Gastrocnemius medialis (tissue), 4 donors: ENCODE measurements around the gene OR52E1. TPM values are rescaled to one million over a fixed set of nuclear protein-coding genes. Genes with fewer than 3 reads are reported as not detected.

ENCODE experiments used
- ATAC-seq, 2 donors: fragments of 150-250 bp; one replicate each; pipeline ENCODE4 v1.9.1; 2016
- DNase-seq, 2 donors: peaks; one replicate each; pipeline ENCODE4 v3.0.0-alpha.2; 2019
- H3K27ac ChIP-seq, 4 donors: fragments of 200-600 bp; sonication (generic); 1 replicate in 1 of 4; 2 replicates in 3 of 4; pipeline ENCODE4 v1.5.1; 2016 to 2018; ENCODE audit warnings: mild to moderate bottlenecking in 2 of 4, moderate library complexity in 1 of 4
- H3K27me3 ChIP-seq, 3 donors: fragments of 200-600 bp; sonication (generic) in 2 of 3; 1 replicate in 1 of 3; 2 replicates in 2 of 3; pipeline versions ENCODE4 v1.5.1 to v1.6.0; 2016 to 2019; ENCODE audit warnings: mild to moderate bottlenecking in 1 of 3, moderate library complexity in 1 of 3
- H3K36me3 ChIP-seq, 2 donors: fragments of 200-600 bp; sonication (generic) in 1 of 2; one replicate each; pipeline ENCODE4 v1.5.1; 2017 to 2018
- H3K4me1 ChIP-seq, 2 donors: fragments of 200-600 bp; sonication (generic) in 1 of 2; one replicate each; pipeline ENCODE4 v1.5.1; 2016 to 2017; ENCODE audit warnings: mild to moderate bottlenecking in 2 of 2
- H3K4me3 ChIP-seq, 4 donors: fragments of 200-600 bp; sonication (generic) in 3 of 4; 1 replicate in 1 of 4; 2 replicates in 3 of 4; pipeline ENCODE4 v1.5.1; 2016 to 2019; ENCODE audit warnings: mild to moderate bottlenecking in 2 of 4
- H3K9me3 ChIP-seq, 3 donors: fragments of 200-600 bp; sonication (generic) in 2 of 3; 1 replicate in 1 of 3; 2 replicates in 2 of 3; pipeline ENCODE4 v1.5.1; 2016 to 2019
- CTCF ChIP-seq, 5 experiments: fragments of 450-650 bp in 3 of 5; fragments of 200-600 bp in 2 of 5; sonication (generic) in 2 of 5; IDR thresholded peaks in 4 of 5; conservative IDR thresholded peaks in 1 of 5; 1 replicate in 4 of 5; 2 replicates in 1 of 5; pipeline ENCODE4 v1.5.1; 2016 to 2019; ENCODE audit warnings: antibody characterized with exemption in 5 of 5, mild to moderate bottlenecking in 3 of 5, moderate library complexity in 3 of 5
- POLR2A ChIP-seq, 2 donors: fragments of 450-650 bp; IDR thresholded peaks; one replicate each; pipeline ENCODE4 v1.6.1; 2017; ENCODE audit warnings: antibody characterized with exemption in 2 of 2, mild to moderate bottlenecking in 2 of 2, moderate library complexity in 2 of 2
- in situ Hi-C, 4 donors: fragments of 200-750 bp; cut with MboI; loops; one replicate each; pipeline versions ENCODE4 v1.15.0 to v1.8.0; 2017; ENCODE audit warnings: low sequenced_read_pairs in 4 of 4
- intact Hi-C: fragments of 100-400 bp; cut with DNase I; formaldehyde crosslinking; loops from one replicate; pipeline ENCODE4 v1.15.1; 2023; ENCODE audit warnings: low total_unique reads
- total RNA-seq, 4 donors: library from RNA; depleted of rRNA; stranded (reverse); fragments of >200 nt; gene quantifications; one replicate each; pipeline versions ENCODE4 v1.1.0 to v1.2.3, GENCODE V29; 2016

Gene OR52E1
- total RNA-seq, 4 donors from 2014 or later: not detected

GRCh38 chr11:5118893-5119292 lies 49.5 kb downstream of the OR52E1 start:
- ATAC-seq (no peak), DNase-seq (no peak)
- Histone ChIP-seq H3K4me3 (no peak overlapping the region), H3K9me3 (no peaks in the 10 kb centered on the region), H3K4me1 (no peaks in the 10 kb centered on the region), H3K36me3 (no peaks in the 10 kb centered on the region), H3K27me3 (no peaks in the 10 kb centered on the region), H3K27ac (no peak overlapping the region)
- in situ Hi-C loops (loop anchor here in 1 of 4 donors (25.0 kb wide), 1 partner anchor 693 kb away; the partner anchor contains the start of gene OR52N2), intact Hi-C loops (no loop called here)
- no peak for TF ChIP-seq POLR2A (IDR thresholded peaks at IDR 0.05)
- no peak for TF ChIP-seq CTCF (IDR thresholded peaks at IDR 0.05 in 4 of 5, conservative IDR thresholded peaks at IDR 0.05 in 1 of 5)

Other genes starting within 250 kb of the OR52E1 start
- not detected for gene OR51F2, start 248.3 kb upstream of the OR52E1 start, total RNA-seq
- gene OR51S1, start 220.4 kb upstream of the OR52E1 start, total RNA-seq: not detected
- not detected for gene OR51T1, start 187.7 kb upstream of the OR52E1 start, total RNA-seq
- not detected for gene OR51A7, start 165.8 kb upstream of the OR52E1 start, total RNA-seq
- not detected for gene OR51G2, start 150.2 kb upstream of the OR52E1 start, total RNA-seq
- not detected for gene OR51G1, start 145.2 kb upstream of the OR52E1 start, total RNA-seq
- gene OR51A4, start 122.0 kb upstream of the OR52E1 start, total RNA-seq: not detected
- not detected for gene OR51A2, start 113.9 kb upstream of the OR52E1 start, total RNA-seq
- gene OR51L1, start 74.7 kb upstream of the OR52E1 start, total RNA-seq: not detected
- gene OR52J3, start 23.0 kb upstream of the OR52E1 start, total RNA-seq: not detected
- gene OR52E2, start 9.9 kb upstream of the OR52E1 start, total RNA-seq: not detected
- gene OR52A5, start 68.8 kb downstream of the OR52E1 start, total RNA-seq: not detected
- gene OR52A1, start 85.2 kb downstream of the OR52E1 start, total RNA-seq: not detected
- gene OR51V1, start 131.1 kb downstream of the OR52E1 start, total RNA-seq: not detected
- 100 to 1,000 TPM in 1 of 4 donors, 10 to 100 TPM in 2, 1 to 10 TPM in 1; 7.9 to 229 (median 35.3) TPM for gene HBB, start 157.5 kb downstream of the OR52E1 start, total RNA-seq
- not detected for gene HBD, start 164.9 kb downstream of the OR52E1 start, total RNA-seq
- not detected for gene HBG1, start 180.3 kb downstream of the OR52E1 start, total RNA-seq
- gene HBG2, start 185.2 kb downstream of the OR52E1 start, total RNA-seq: not detected
- not detected for gene HBE1, start 200.4 kb downstream of the OR52E1 start, total RNA-seq
- not detected for gene OR51B4, start 232.4 kb downstream of the OR52E1 start, total RNA-seq